ENCODE measurements around the gene ADAMTS12.

Gene ADAMTS12

GRCh38 chr5:33635582-33635981 is 256.2 kb downstream of the ADAMTS12 start:
- DNase-seq, result no peak

- no peak for DNase-seq
Measured at GRCh38 chr5:33633699-33634098, 258.1 kb downstream of the ADAMTS12 start.

GRCh38 chr5:33631786-33632185 is 260.0 kb downstream of the ADAMTS12 start:
- no peak for DNase-seq

- DNase-seq, result no peak
Measured at GRCh38 chr5:33631139-33631538, 260.7 kb downstream of the ADAMTS12 start.

- no peak for DNase-seq
Measured at GRCh38 chr5:33629999-33630398, 261.8 kb downstream of the ADAMTS12 start.

- DNase-seq, result no peak
Measured at GRCh38 chr5:33628796-33629195, 263.0 kb downstream of the ADAMTS12 start.

GRCh38 chr5:33621514-33621913 is 270.3 kb downstream of the ADAMTS12 start:
- DNase-seq, result no peak

- DNase-seq, result no peak
Measured at GRCh38 chr5:33614039-33614438, 277.8 kb downstream of the ADAMTS12 start.

GRCh38 chr5:33612386-33612785 is 279.4 kb downstream of the ADAMTS12 start:
- no peak for DNase-seq

- DNase-seq, result no peak
Measured at GRCh38 chr5:33611877-33612276, 279.9 kb downstream of the ADAMTS12 start.

GRCh38 chr5:33608344-33609041 is 283.3 kb downstream of the ADAMTS12 start:
- no peak for DNase-seq

GRCh38 chr5:33604503-33604902 is 287.3 kb downstream of the ADAMTS12 start:
- no peak for DNase-seq

- no peak for DNase-seq
Measured at GRCh38 chr5:33601881-33602280, 289.9 kb downstream of the ADAMTS12 start.

- no peak for DNase-seq
Measured at GRCh38 chr5:33595303-33595702, 296.5 kb downstream of the ADAMTS12 start.

GRCh38 chr5:33594006-33594405 is 297.8 kb downstream of the ADAMTS12 start:
- no peak for DNase-seq

- DNase-seq, result no peak
Measured at GRCh38 chr5:33592245-33592644, 299.5 kb downstream of the ADAMTS12 start.

- DNase-seq, result no peak
Measured at GRCh38 chr5:33588654-33589372, 303.0 kb downstream of the ADAMTS12 start.

GRCh38 chr5:33583332-33583731 is 308.5 kb downstream of the ADAMTS12 start:
- no peak for DNase-seq

- DNase-seq, result no peak
Measured at GRCh38 chr5:33582417-33582816, 309.4 kb downstream of the ADAMTS12 start.

GRCh38 chr5:33579789-33580188 is 312.0 kb downstream of the ADAMTS12 start:
- DNase-seq, result no peak

- DNase-seq, result no peak
Measured at GRCh38 chr5:33579152-33579551, 312.6 kb downstream of the ADAMTS12 start.

GRCh38 chr5:33576726-33577590 is 314.8 kb downstream of the ADAMTS12 start:
- DNase-seq, result no peak

- DNase-seq, result no peak
Measured at GRCh38 chr5:33565324-33565723, 326.5 kb downstream of the ADAMTS12 start.

Measured in NCI-H187 treated with DMSO at 0.1 percent for 48 hours (cell line).